ENCODE measurements around the gene SERPINH1. TPM values are rescaled to one million over a fixed set of nuclear protein-coding genes. Genes with fewer than 3 reads are reported as not detected.
A peak's percentile ranks its signal among the peaks of the same experiment; 100 is the strongest.

Gene SERPINH1
- total and polyA plus RNA-seq, 2 donors (not counting 1 experiment from before 2014, with no cell fraction given), result 3.0 to 5.7 TPM

DNA sequence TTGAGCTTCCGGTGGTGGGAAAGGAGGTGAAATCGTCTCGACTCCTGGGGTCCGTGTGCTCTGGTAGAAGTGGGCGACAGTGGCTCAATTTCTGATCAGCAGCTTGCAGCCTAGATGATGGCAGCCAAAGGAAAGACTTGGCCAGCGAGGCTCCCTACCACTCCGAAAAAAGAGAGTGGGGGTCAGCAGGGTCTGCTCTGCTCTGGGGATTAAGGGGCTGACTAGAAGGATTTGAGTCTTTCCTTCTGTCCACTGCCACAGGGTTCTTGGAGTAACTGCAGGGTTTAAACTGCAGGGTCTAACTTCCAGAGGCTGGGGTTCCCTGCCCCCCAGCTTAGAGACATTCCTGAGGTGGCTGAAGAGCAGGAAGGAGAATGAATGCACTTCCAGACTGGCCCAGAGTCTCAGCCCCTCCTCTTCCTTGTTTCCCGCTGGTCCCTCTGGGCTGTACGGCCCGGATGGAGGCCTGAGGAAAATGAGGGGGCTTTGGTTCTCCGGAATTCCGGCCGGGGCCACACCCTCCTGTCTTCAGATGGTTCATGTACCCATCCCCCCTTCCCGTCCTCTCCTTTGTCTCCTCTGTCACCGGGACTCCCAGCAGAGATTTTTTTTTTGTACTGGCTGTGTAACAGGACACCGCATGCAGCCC is 907 bp downstream of the SERPINH1 start:
- 20% methylated on average over 14 of the region's 16 CpGs for WGBS (ENCODE audit: insufficient coverage)
- H3K9ac ChIP-seq (ENCODE audit: low read length), result peak overlapping the region; percentile 92
- Mint-ChIP-seq H3K27me3 (peaks cover 6% of the 10 kb centered on the region), H3K27ac (peak overlapping the region; percentile 89), H3K9me3 (ENCODE audit: insufficient read depth) (no peaks in the 10 kb centered on the region), H3K4me3 (peak overlapping the region; percentile 99), H3K4me1 (peaks cover 24% of the 10 kb centered on the region)
- ChIA-PET POLR2A (interaction anchor here (0.9 kb wide), 1 partner anchor 21 kb away, joined by 3 read pairs; no protein-coding TSS in a partner anchor), CTCF (interaction anchor here (1.3 kb wide), 1 partner anchor 14 kb away, joined by 3 read pairs; no protein-coding TSS in a partner anchor)
- H3K4me2 ChIP-seq (replicated peaks; ENCODE audit: low read depth, low read length, poor library complexity, severe bottlenecking), result peak overlapping the region; percentile 100
- no peak for TF ChIP-seq EZH2 (IDR thresholded peaks at IDR 0.05; ENCODE audit: borderline replicate concordance, insufficient read depth, low read depth, low read length, poor library complexity, severe bottlenecking)
- TF ChIP-seq, protein P1, sequence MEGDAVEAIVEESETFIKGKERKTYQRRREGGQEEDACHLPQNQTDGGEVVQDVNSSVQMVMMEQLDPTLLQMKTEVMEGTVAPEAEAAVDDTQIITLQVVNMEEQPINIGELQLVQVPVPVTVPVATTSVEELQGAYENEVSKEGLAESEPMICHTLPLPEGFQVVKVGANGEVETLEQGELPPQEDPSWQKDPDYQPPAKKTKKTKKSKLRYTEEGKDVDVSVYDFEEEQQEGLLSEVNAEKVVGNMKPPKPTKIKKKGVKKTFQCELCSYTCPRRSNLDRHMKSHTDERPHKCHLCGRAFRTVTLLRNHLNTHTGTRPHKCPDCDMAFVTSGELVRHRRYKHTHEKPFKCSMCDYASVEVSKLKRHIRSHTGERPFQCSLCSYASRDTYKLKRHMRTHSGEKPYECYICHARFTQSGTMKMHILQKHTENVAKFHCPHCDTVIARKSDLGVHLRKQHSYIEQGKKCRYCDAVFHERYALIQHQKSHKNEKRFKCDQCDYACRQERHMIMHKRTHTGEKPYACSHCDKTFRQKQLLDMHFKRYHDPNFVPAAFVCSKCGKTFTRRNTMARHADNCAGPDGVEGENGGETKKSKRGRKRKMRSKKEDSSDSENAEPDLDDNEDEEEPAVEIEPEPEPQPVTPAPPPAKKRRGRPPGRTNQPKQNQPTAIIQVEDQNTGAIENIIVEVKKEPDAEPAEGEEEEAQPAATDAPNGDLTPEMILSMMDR (IDR thresholded peaks at IDR 0.05), result no peak
- no peaks in the 10 kb centered on the region for H4K20me1 ChIP-seq (ENCODE audit: control insufficient read depth, insufficient read depth, low read length, poor library complexity, severe bottlenecking)
- DNase-seq, result no peak
- intact Hi-C loops (cut with micrococcal nuclease), result loop anchor here (1.0 to 2.0 kb wide), 2 partner anchors 14 to 20 kb away; no protein-coding TSS in a partner anchor
- H3K79me2 ChIP-seq (ENCODE audit: control insufficient read depth, insufficient read depth, low read length), result no peaks in the 10 kb centered on the region
- no peak for ATAC-seq (ENCODE audit: low read depth)
- peaks cover 18 to 21% of the 10 kb centered on the region in 2 donors for H3K4me1 ChIP-seq (ENCODE audit: control insufficient read depth in 2 of 2, insufficient read depth in 2 of 2, low read length in 2 of 2)
- H3K27me3 ChIP-seq (replicated peaks in 1 of 4; ENCODE audit: control extremely low read depth in 1 of 4, control insufficient read depth in 3 of 4, insufficient read depth in 4 of 4, low read length in 3 of 4), result peaks cover 0 to 16% (median 6%) of the 10 kb centered on the region in 4 experiments
- peak overlapping the region in 1 of 2 donors; percentile 75 for H3K27ac ChIP-seq (ENCODE audit: low read length in 2 of 2)
- peak overlapping the region; percentile 100 for H2AFZ ChIP-seq (ENCODE audit: insufficient read depth, low read depth, low read length, poor library complexity, severe bottlenecking)
- H3K9me3 ChIP-seq (ENCODE audit: control extremely low read depth in 1 of 3, control insufficient read depth in 2 of 3, insufficient read depth in 1 of 3, low read length in 2 of 3), result no peaks in the 10 kb centered on the region
- peak overlapping the region in 4 of 5 experiments; percentile 82 to 93 (median 86) for H3K4me3 ChIP-seq (ENCODE audit: control extremely low read depth in 1 of 5, extremely low read depth in 1 of 5, insufficient read depth in 1 of 5, low read depth in 2 of 5, low read length in 4 of 5)
- H3K36me3 ChIP-seq (replicated peaks in 1 of 2; ENCODE audit: control extremely low read depth in 1 of 2, control insufficient read depth in 1 of 2, extremely low read depth in 1 of 2, insufficient read depth in 2 of 2, low read length in 1 of 2), result no peaks in the 10 kb centered on the region

DNA sequence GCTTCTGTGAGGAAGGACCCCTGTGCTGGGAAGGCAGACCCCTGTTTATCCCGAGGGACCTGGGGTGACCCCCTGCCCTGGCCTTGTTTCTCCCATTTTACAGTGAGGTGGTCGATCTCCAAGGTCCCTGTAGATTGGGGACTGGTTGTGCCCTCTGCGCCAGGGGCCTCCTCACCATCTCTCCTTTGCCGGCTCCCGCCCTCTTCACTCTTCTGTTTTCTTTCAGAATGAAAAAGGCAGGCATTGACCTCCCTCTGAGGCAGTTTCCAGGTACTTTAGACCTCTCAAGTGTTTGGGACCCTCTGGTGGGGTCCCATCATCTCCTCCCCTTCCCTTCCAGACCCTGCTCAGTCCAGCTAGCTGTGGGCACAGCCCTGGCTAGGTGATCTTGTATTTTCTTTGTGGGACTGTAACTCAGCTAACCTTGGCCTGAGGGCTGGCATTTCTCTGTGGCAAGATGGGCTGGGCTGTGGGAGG is 1.5 kb downstream of the SERPINH1 start:
- WGBS (ENCODE audit: insufficient coverage), result 77% methylated on average over 5 of the region's 5 CpGs
- peak overlapping the region; percentile 100 for H3K4me2 ChIP-seq (replicated peaks; ENCODE audit: low read depth, low read length, poor library complexity, severe bottlenecking)
- intact Hi-C loops (cut with micrococcal nuclease), result loop anchor here (2.0 kb wide), 1 partner anchor 13 kb away; no protein-coding TSS in a partner anchor
- H3K79me2 ChIP-seq (ENCODE audit: control insufficient read depth, insufficient read depth, low read length), result no peaks in the 10 kb centered on the region
- Mint-ChIP-seq H3K9me3 (ENCODE audit: insufficient read depth) (no peaks in the 10 kb centered on the region), H3K27ac (peak overlapping the region; percentile 53), H3K4me3 (peak overlapping the region; percentile 99), H3K4me1 (peaks cover 24% of the 10 kb centered on the region), H3K27me3 (peaks cover 6% of the 10 kb centered on the region)
- H3K4me1 ChIP-seq (ENCODE audit: control insufficient read depth in 2 of 2, insufficient read depth in 2 of 2, low read length in 2 of 2), result peaks cover 18 to 21% of the 10 kb centered on the region in 2 donors
- no peaks in the 10 kb centered on the region for H3K36me3 ChIP-seq (replicated peaks in 1 of 2; ENCODE audit: control extremely low read depth in 1 of 2, control insufficient read depth in 1 of 2, extremely low read depth in 1 of 2, insufficient read depth in 2 of 2, low read length in 1 of 2)
- ChIA-PET POLR2A (interaction anchor here (0.9 kb wide), 1 partner anchor 21 kb away, joined by 3 read pairs; no protein-coding TSS in a partner anchor), CTCF (no interaction called here)
- H3K4me3 ChIP-seq (ENCODE audit: control extremely low read depth in 1 of 5, extremely low read depth in 1 of 5, insufficient read depth in 1 of 5, low read depth in 2 of 5, low read length in 4 of 5), result no peak overlapping the region
- H4K20me1 ChIP-seq (ENCODE audit: control insufficient read depth, insufficient read depth, low read length, poor library complexity, severe bottlenecking), result no peaks in the 10 kb centered on the region
- peaks cover 0 to 16% (median 6%) of the 10 kb centered on the region in 4 experiments for H3K27me3 ChIP-seq (replicated peaks in 1 of 4; ENCODE audit: control extremely low read depth in 1 of 4, control insufficient read depth in 3 of 4, insufficient read depth in 4 of 4, low read length in 3 of 4)
- ATAC-seq (ENCODE audit: low read depth), result no peak
- peak overlapping the region; percentile 100 for H2AFZ ChIP-seq (ENCODE audit: insufficient read depth, low read depth, low read length, poor library complexity, severe bottlenecking)
- no peak overlapping the region for H3K9ac ChIP-seq (ENCODE audit: low read length)
- H3K9me3 ChIP-seq (ENCODE audit: control extremely low read depth in 1 of 3, control insufficient read depth in 2 of 3, insufficient read depth in 1 of 3, low read length in 2 of 3), result no peaks in the 10 kb centered on the region
- no peak for TF ChIP-seq EZH2 (IDR thresholded peaks at IDR 0.05; ENCODE audit: borderline replicate concordance, insufficient read depth, low read depth, low read length, poor library complexity, severe bottlenecking)
- TF ChIP-seq, protein P1 (IDR thresholded peaks at IDR 0.05), result no peak
- DNase-seq, result no peak
- no peak overlapping the region for H3K27ac ChIP-seq (ENCODE audit: low read length in 2 of 2)
